SK-N-MC (cell line): ENCODE data around the gene MME.

Experiments used
- EZH2 ChIP-seq: fragments of 200-600 bp; sonication (generic); IDR thresholded peaks from one replicate; pipeline ENCODE4 v1.6.1; 2017; ENCODE audit warnings: antibody characterized with exemption
- FOXP2 ChIP-seq: optimal IDR thresholded peaks from 2 replicates; pipeline ENCODE3; 2011; ENCODE audit warnings: mild to moderate bottlenecking, moderate library complexity; ENCODE audit not compliant: insufficient read depth; ENCODE audit errors: extremely low read length, control extremely low read depth
- POLR2AphosphoS5 ChIP-seq: IDR thresholded peaks from 2 replicates; pipeline ENCODE4 v1.6.1; 2012; ENCODE audit warnings: mild to moderate bottlenecking, low read depth, low read length, borderline replicate concordance

DNA sequence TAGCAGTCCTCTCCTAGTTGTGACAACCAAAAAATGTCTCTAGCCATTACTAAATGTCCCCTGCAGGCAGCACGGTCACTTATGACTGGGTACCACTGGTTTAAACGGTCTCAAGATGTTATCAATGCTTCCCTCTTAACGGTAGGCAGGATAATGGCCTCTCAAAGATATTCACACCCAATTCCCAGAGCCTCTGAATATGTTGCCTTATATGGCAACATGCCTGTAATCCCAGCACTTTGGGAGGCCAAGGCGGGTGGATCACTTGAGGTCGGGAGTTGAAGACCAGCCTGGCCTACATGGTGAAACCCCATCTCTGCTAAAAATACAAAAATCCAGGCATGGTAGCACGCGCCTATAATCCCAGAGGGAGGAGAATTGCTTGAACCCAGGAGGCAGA, 9.4 kb downstream of the MME start:
- TF ChIP-seq POLR2AphosphoS5: no peak
- no peak for TF ChIP-seq EZH2
- no peak for TF ChIP-seq FOXP2
